Pancreas (tissue), 10 donors: ENCODE measurements around the gene TRIP10. TPM values are rescaled to one million over a fixed set of nuclear protein-coding genes. Genes with fewer than 3 reads are reported as not detected.
A peak's percentile ranks its signal among the peaks of the same experiment; 100 is the strongest.

Experiments used
- ATAC-seq, 4 donors: fragments of 200-7000 bp; cut with Tn5 transposase; one replicate each; pipeline versions ENCODE4 v1.8.0 to v1.9.1; 2020; ENCODE audit warnings: mild to moderate bottlenecking in 4 of 4, moderate library complexity in 4 of 4
- DNase-seq, 6 donors: peaks; one replicate each; pipeline ENCODE4 v3.0.0-alpha.2; 2020
- FAIRE-seq: peaks from 2 replicates; lab custom pipeline; 2012; peaks lifted over from hg19 to GRCh38; lab: Jason Lieb, UNC
- H3K27ac ChIP-seq, 4 donors: fragments of 200-600 bp; sonication (generic); 1 replicate in 3 of 4; 2 replicates in 1 of 4; pipeline versions ENCODE4 v1.5.0 to v1.8.0; 2020
- H3K27me3 ChIP-seq, 4 donors: fragments of 200-600 bp; one replicate each; pipeline ENCODE4 v1.8.0; 2021
- H3K36me3 ChIP-seq, 3 donors: fragments of 200-600 bp; sonication (generic) in 1 of 3; one replicate each; pipeline versions ENCODE4 v1.5.0 to v1.8.0; 2020 to 2021
- H3K4me1 ChIP-seq, 3 donors: fragments of 200-600 bp; one replicate each; pipeline ENCODE4 v1.8.0; 2021
- H3K4me3 ChIP-seq, 4 donors: fragments of 200-600 bp; sonication (generic) in 2 of 4; one replicate each; pipeline versions ENCODE4 v1.5.0 to v1.8.0; 2020 to 2021
- H3K9me3 ChIP-seq, 4 donors: fragments of 200-600 bp; one replicate each; pipeline ENCODE4 v1.8.0; 2021
- WGBS, 2 donors: extraction: QIAGEN DNeasy Blood & Tissue Kit; methylation state at CpG; one replicate each; pipeline ENCODE4 v1.1.7; 2013; 5-methylcytosine and 5-hydroxymethylcytosine counted together
- intact Hi-C, 3 donors: fragments of 100-400 bp; cut with DNase I; formaldehyde crosslinking; loops; one replicate each; pipeline versions ENCODE4 v1.11.1 to v1.14.2; 2022
- polyA plus RNA-seq, 2 donors: library from polyadenylated mRNA; stranded (reverse); fragments of 200-250 nt; gene quantifications; one replicate each; pipeline ENCODE4 v1.2.3, GENCODE V29; 2013
- total RNA-seq, 6 donors: library from RNA; stranded (reverse); fragmentation: NEBNext Ultra II Directional in 4 of 6; extraction: Animal tissue kit (Norgen Biotek cat#: 25700) in 4 of 6; gene quantifications; one replicate each; pipeline versions ENCODE4 v1.2.1 to v1.2.4, GENCODE V29; 2021 to 2023
- TF ChIP-seq, protein P1 (sequence below), 4 donors: fragments of 200-600 bp; sonication (generic) in 3 of 4; IDR thresholded peaks; one replicate each; pipeline versions ENCODE4 v1.5.0 to v1.8.0; 2021; ENCODE audit warnings: antibody characterized with exemption in 4 of 4
- donor health status: healthy with polysubstance abuse.
- donor health status: DM: no; HTN: no; CAD: no; lungs with moderate emphysema.
- donor health status: DM: no; HTN: no; CAD: no.
- donor health status: control.
- donor health status: control.
- donor health status: Bipolar disorder and iron deficiency.
- donor health status: DM: yes; HTN: yes; CAD: no.
- donor health status: DM: no; HTN: no; CAD: no.
- donor health status: DM: no; HTN: no; CAD: no.
- donor health status: DM: yes; HTN: yes; CAD: no.

TRIP10 gene
- total and polyA plus RNA-seq, 8 donors, result 16.4 to 102 (median 24.8) TPM

DNA sequence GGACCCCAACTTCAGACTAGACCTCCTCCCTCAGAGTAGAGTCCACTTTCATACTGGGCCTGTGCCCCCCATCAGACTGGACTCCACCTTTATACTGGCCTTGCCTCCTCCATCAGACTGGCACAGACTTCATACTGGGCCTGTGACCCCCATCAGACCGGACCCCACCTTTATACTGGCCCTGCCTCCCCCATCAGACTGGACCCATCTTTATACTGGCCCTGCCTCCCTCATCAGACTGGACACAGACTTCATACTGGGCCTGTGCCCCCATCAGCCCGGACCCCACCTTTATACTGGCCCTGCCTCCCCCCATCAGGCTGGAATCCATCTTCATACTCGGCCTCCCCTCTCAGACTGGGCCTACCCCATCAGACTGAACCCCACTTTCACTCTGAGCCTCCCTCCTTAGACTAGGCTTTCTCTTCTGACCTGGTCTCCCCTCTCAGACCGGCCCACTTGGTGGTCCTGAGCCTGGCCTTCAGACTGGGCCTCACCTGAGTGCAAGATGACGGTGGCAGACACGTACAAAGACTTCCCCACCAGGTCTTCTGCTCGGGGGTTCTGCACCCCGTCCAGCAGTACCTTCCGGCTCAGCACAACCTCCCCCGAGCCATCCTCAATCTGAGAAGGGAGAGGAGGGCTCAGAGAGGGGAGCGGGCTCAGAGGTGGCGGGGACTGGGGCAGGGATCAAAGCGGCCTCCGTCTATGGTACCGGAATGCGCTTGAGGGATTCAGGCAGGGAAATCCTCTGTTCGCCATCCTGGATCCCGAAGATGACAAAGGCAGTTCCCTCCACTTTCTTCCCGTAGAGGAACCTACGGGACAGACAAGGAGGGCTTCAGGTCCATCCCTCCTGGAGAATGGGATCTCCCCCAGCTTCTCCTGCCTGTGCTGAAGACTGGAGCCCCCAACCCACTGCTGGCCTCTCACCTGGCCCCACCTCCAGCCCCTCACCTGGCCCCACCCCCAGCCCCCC, 26.5 kb upstream of the TRIP10 start:
- Histone ChIP-seq H3K4me3 (no peak overlapping the region), H3K27me3 (no peaks in the 10 kb centered on the region), H3K27ac (no peak overlapping the region), H3K4me1 (no peaks in the 10 kb centered on the region), H3K36me3 (peaks cover 0 to 3% (median 0%) of the 10 kb centered on the region in 3 donors), H3K9me3 (no peaks in the 10 kb centered on the region)
- 86 to 88% methylated on average over 20 of the region's 20 CpGs for WGBS, 2 donors
- DNase-seq (no peak), FAIRE-seq (no peak), ATAC-seq (no peak)
- intact Hi-C loops, result no loop called here
- TF ChIP-seq, protein P1, sequence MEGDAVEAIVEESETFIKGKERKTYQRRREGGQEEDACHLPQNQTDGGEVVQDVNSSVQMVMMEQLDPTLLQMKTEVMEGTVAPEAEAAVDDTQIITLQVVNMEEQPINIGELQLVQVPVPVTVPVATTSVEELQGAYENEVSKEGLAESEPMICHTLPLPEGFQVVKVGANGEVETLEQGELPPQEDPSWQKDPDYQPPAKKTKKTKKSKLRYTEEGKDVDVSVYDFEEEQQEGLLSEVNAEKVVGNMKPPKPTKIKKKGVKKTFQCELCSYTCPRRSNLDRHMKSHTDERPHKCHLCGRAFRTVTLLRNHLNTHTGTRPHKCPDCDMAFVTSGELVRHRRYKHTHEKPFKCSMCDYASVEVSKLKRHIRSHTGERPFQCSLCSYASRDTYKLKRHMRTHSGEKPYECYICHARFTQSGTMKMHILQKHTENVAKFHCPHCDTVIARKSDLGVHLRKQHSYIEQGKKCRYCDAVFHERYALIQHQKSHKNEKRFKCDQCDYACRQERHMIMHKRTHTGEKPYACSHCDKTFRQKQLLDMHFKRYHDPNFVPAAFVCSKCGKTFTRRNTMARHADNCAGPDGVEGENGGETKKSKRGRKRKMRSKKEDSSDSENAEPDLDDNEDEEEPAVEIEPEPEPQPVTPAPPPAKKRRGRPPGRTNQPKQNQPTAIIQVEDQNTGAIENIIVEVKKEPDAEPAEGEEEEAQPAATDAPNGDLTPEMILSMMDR (IDR thresholded peaks at IDR 0.05), result no peak

DNA sequence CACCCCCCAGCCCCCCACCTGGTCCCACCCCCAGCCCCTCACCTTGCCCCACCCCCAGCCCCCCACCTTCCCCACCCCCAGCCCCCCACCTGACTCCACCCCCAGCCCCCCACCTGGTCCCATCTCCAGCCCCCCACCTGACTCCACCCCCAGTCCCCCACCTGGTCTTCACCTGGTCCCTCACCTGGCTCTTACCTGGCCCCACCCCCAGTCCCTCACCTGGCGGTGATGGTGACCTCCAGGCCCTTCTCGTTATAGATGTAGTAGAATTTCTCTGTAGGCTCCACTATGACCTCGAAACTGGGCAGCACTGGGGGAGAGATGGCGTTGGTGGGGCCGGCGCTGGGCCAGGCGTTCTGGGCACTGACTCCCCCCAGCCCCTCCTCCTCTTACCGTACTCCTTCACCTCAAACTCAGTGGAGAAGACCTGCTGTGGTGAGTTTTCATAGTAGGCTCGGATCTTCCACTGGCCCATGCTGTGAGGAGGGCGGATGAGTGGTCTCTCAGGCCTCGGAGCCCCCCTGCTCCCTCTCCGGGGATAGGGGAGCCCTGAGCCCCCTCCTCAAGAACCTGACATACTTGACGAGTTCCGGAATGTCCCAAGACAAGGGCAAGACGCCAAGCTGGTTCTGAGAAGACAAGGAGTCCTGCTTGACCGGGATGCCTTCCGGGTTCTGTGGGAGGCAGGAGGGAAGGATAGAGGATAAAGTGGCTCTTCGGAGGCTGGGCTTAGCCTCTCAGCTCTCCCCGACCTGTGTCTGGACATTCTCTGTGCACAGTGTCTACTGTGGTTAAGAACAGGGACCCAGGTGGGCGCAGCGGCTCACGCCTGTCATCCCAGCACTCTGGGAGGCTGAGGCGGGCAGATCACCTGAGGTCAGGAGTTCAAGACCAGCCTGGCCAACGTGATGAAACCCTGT, 25.4 kb upstream of the TRIP10 start:
- Histone ChIP-seq H3K27ac (no peak overlapping the region), H3K36me3 (peaks cover 0 to 3% (median 0%) of the 10 kb centered on the region in 3 donors), H3K4me3 (no peak overlapping the region), H3K4me1 (no peaks in the 10 kb centered on the region), H3K27me3 (no peaks in the 10 kb centered on the region), H3K9me3 (no peaks in the 10 kb centered on the region)
- TF ChIP-seq, protein P1 (IDR thresholded peaks at IDR 0.05), result no peak
- 68 to 73% methylated on average over 24 of the region's 24 CpGs for WGBS, 2 donors
- intact Hi-C loops, result no loop called here
- ATAC-seq (peak in 1 of 4 donors; percentile 7), DNase-seq (peak in 2 of 6 donors; percentile 22 to 40), FAIRE-seq (no peak)

DNA sequence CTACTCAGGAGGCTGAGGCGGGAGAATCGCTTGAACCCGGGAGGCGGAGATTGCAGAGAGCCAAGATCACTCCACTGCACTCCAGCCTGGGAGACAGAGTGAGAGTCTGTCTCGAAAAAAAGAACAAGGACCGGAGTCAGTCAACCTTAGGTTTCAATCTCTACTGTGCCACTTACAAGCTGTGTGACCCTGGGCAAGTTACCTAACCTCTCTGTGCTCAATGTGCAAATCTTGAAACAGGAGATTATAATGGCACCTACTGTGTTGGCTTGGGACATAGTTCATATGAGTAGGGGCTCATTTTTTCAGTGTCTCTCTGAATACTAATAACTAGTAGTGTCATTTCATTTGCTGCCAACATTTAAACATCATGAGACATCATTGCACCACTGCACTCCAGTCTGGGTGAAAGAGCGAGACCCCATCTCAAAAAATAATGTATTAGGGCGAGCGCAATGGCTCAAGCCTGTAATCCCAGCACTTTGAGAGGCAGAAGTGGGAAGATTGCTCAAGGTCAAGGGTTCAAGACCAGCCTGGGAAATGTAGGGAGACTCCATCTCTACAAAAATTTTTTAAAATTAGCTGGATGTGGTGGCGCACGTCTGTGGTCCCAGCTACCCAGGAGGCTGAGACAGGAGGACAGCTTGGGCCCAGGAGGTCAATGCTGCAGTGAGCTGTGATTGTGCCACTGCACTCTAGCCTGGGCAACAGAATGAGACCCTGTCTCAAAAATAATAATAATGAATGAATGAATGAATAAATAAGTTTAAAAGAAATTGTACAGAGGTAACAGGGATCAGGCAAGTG, 24.5 kb upstream of the TRIP10 start:
- ATAC-seq (no peak), DNase-seq (no peak), FAIRE-seq (no peak)
- Histone ChIP-seq H3K9me3 (no peaks in the 10 kb centered on the region), H3K27me3 (no peaks in the 10 kb centered on the region), H3K4me1 (no peaks in the 10 kb centered on the region), H3K4me3 (no peak overlapping the region), H3K36me3 (peaks cover 0 to 3% (median 0%) of the 10 kb centered on the region in 3 donors), H3K27ac (no peak overlapping the region)
- TF ChIP-seq, protein P1 (IDR thresholded peaks at IDR 0.05), result no peak
- intact Hi-C loops, result no loop called here
- 82 to 87% methylated on average over 11 of the region's 11 CpGs for WGBS, 2 donors

DNA sequence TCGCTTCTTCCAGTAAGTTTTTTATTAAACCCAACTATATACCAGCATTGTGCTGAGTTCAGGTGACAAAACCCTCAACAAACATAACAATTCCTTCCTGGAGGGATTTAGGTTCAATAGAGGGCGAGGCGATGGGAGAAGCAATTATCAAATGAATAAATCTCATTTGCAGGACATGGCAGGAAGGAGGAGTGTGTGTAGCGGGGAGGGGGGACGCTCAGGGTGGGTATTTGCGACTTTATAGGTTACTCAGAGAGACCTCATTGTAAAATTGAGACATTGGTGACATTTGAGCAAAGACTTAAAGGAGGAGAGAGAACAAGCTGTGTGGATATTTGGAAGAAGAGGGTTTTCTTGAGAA, 22.9 kb upstream of the TRIP10 start:
- intact Hi-C loops, result no loop called here
- DNase-seq, result no peak
- no peak for FAIRE-seq
- Histone ChIP-seq H3K4me3 (no peak overlapping the region), H3K4me1 (peaks cover 0 to 9% (median 0%) of the 10 kb centered on the region in 3 donors), H3K9me3 (no peaks in the 10 kb centered on the region), H3K27ac (no peak overlapping the region), H3K27me3 (no peaks in the 10 kb centered on the region), H3K36me3 (peaks cover 0 to 3% (median 0%) of the 10 kb centered on the region in 3 donors)
- no peak for ATAC-seq
- 82 to 85% methylated on average over 6 of the region's 6 CpGs for whole genome bisulfite sequencing, 2 donors
- TF ChIP-seq, protein P1 (IDR thresholded peaks at IDR 0.05), result no peak
